Body of pancreas (tissue), 4 donors: Measurements from ENCODE around the gene NLGN2. TPM values are rescaled to one million over a fixed set of nuclear protein-coding genes. Genes with fewer than 3 reads are reported as not detected.

ENCODE experiments used
- ATAC-seq: fragments of 150-250 bp; one replicate; pipeline ENCODE4 v1.9.1; 2016
- DNase-seq, 4 donors: peaks; one replicate each; pipeline ENCODE4 v3.0.0-alpha.2; 2019
- H3K27ac ChIP-seq, 4 donors: fragments of 200-600 bp; sonication (generic); 1 replicate in 3 of 4; 2 replicates in 1 of 4; pipeline versions ENCODE4 v1.5.1 to v1.6.1; 2016 to 2019; ENCODE audit warnings: mild to moderate bottlenecking in 1 of 4, mixed read lengths in 1 of 4, moderate library complexity in 1 of 4
- H3K27me3 ChIP-seq, 2 donors: fragments of 200-600 bp; sonication (generic); one replicate each; pipeline ENCODE4 v1.6.0; 2016; ENCODE audit warnings: mild to moderate bottlenecking in 1 of 2
- H3K36me3 ChIP-seq, 2 donors: fragments of 200-600 bp; sonication (generic); replicated peaks in 1 of 2; 2 replicates each; pipeline ENCODE4 v1.5.1; 2016; ENCODE audit warnings: low read depth in 2 of 2; ENCODE audit not compliant: insufficient read depth in 1 of 2
- H3K4me1 ChIP-seq: fragments of 200-600 bp; sonication (generic); one replicate; pipeline ENCODE4 v1.6.0; 2016
- H3K4me3 ChIP-seq, 2 donors: fragments of 200-600 bp; sonication (generic); 1 replicate in 1 of 2; 2 replicates in 1 of 2; pipeline ENCODE4 v1.5.1; 2016 to 2019
- H3K9me3 ChIP-seq, 3 donors: fragments of 200-600 bp; sonication (generic); 1 replicate in 2 of 3; 2 replicates in 1 of 3; pipeline ENCODE4 v1.5.1; 2016
- POLR2A ChIP-seq, 3 donors: fragments of 450-650 bp; IDR thresholded peaks; one replicate each; pipeline ENCODE4 v1.6.1; 2016; ENCODE audit warnings: antibody characterized with exemption in 3 of 3, mild to moderate bottlenecking in 2 of 3
- WGBS, 2 donors: methylation state at CpG; one replicate each; pipeline ENCODE4 v1.1.5; 2017; 5-methylcytosine and 5-hydroxymethylcytosine counted together
- intact Hi-C: fragments of 100-400 bp; cut with DNase I; formaldehyde crosslinking; loops from one replicate; pipeline ENCODE4 v1.15.1; 2023
- total RNA-seq, 2 donors: library from RNA; depleted of rRNA; stranded (reverse); fragments of >200 nt; gene quantifications; one replicate each; pipeline ENCODE4 v1.1.0, GENCODE V29; 2016
- TF ChIP-seq, protein P1 (sequence below), 7 experiments: fragments of 450-650 bp in 4 of 7; fragments of 200-600 bp in 3 of 7; sonication (generic) in 3 of 7; IDR thresholded peaks; one replicate each; pipeline ENCODE4 v1.5.1; 2016 to 2019; ENCODE audit warnings: antibody characterized with exemption in 7 of 7

The NLGN2 gene
- total RNA-seq, 2 donors from 2014 or later, result 5.2 to 6.3 TPM

DNA sequence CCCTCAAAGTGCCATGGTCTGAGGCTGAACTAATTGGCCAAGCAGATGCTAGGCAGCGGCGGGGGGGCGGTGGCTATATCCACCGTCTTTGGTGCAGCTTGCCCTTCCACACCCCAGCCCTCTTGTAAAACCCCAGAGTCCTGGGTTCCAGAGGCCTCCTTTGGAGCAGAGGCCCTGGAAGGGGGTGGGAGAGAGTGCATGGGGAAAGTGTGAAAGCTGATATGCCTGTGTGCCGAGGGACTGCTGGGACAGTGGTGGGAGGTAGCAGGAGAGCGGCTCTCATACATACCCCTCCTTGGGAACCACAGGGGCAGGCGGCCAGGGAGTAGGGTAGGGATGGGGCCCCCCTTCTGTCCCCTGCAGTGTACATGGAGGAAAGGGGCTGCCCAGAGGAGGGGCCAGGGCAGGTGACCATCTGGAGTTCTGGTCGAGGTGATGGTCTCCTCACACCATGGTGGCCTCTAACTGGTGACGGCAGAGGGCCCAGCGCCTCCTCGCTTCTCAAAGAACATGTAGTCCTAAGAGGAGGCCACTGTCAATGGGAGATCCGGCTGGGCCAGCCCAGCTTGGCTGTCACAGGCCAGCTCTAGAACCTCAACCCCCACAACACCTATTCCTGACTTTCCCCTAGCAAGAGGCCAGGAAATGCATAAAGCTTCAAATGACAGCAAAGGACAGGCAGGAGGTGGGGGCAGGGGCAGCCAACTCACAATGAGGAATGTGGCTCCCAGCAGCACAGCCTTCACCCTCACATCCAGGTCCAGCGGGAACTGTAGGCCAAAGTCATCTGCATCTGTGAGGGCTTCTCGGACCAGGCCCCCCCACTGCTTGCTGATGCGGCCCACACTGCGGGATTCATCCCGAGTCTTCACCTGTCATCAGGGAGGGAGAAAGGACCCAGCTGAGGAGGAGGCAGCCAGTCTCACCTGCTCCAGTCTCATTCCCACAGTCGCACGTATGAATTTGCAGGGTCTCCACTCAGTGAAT is 17.4 kb upstream of the NLGN2 start:
- Histone ChIP-seq H3K27me3 (no peaks in the 10 kb centered on the region), H3K36me3 (peaks cover 0 to 6% of the 10 kb centered on the region in 2 donors), H3K27ac (no peak overlapping the region), H3K4me1 (peaks cover 19% of the 10 kb centered on the region), H3K4me3 (no peak overlapping the region), H3K9me3 (no peaks in the 10 kb centered on the region)
- DNase-seq (no peak), ATAC-seq (no peak)
- intact Hi-C loops, result no loop called here
- 87 to 94% methylated on average over 10 to 19 of the region's 19 CpGs for WGBS, 2 donors
- TF ChIP-seq POLR2A (IDR thresholded peaks at IDR 0.05), result no peak
- TF ChIP-seq, protein P1, sequence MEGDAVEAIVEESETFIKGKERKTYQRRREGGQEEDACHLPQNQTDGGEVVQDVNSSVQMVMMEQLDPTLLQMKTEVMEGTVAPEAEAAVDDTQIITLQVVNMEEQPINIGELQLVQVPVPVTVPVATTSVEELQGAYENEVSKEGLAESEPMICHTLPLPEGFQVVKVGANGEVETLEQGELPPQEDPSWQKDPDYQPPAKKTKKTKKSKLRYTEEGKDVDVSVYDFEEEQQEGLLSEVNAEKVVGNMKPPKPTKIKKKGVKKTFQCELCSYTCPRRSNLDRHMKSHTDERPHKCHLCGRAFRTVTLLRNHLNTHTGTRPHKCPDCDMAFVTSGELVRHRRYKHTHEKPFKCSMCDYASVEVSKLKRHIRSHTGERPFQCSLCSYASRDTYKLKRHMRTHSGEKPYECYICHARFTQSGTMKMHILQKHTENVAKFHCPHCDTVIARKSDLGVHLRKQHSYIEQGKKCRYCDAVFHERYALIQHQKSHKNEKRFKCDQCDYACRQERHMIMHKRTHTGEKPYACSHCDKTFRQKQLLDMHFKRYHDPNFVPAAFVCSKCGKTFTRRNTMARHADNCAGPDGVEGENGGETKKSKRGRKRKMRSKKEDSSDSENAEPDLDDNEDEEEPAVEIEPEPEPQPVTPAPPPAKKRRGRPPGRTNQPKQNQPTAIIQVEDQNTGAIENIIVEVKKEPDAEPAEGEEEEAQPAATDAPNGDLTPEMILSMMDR (IDR thresholded peaks at IDR 0.05), result no peak

DNA sequence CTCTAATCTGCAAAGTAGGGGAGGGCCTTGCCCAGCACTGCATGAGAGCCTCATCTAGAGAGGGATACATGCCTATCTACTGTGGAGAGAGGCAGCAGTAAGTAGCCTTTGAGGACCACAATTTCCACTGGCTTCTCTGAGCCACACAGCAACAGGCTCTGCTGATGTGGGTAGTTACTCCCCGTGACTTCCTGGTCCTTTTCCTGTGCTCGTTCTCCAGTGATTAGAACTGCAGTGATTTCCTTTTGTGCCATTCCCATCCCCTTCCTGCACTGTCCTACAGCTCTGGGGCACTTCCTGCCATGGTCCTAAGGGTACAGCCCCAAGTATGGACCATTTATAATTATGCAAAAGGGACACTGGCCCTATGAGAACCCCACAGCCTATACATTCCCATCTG is 16.3 kb upstream of the NLGN2 start:
- intact Hi-C loops, result no loop called here
- 55 to 93% methylated on average over 2 of the region's 2 CpGs for WGBS, 2 donors
- Histone ChIP-seq H3K4me3 (no peak overlapping the region), H3K36me3 (peaks cover 0 to 6% of the 10 kb centered on the region in 2 donors), H3K4me1 (peaks cover 20% of the 10 kb centered on the region), H3K27ac (no peak overlapping the region), H3K9me3 (no peaks in the 10 kb centered on the region), H3K27me3 (no peaks in the 10 kb centered on the region)
- DNase-seq, result no peak
- no peak for ATAC-seq
- TF ChIP-seq, protein P1 (IDR thresholded peaks at IDR 0.05), result no peak
- TF ChIP-seq POLR2A (IDR thresholded peaks at IDR 0.05), result no peak

DNA sequence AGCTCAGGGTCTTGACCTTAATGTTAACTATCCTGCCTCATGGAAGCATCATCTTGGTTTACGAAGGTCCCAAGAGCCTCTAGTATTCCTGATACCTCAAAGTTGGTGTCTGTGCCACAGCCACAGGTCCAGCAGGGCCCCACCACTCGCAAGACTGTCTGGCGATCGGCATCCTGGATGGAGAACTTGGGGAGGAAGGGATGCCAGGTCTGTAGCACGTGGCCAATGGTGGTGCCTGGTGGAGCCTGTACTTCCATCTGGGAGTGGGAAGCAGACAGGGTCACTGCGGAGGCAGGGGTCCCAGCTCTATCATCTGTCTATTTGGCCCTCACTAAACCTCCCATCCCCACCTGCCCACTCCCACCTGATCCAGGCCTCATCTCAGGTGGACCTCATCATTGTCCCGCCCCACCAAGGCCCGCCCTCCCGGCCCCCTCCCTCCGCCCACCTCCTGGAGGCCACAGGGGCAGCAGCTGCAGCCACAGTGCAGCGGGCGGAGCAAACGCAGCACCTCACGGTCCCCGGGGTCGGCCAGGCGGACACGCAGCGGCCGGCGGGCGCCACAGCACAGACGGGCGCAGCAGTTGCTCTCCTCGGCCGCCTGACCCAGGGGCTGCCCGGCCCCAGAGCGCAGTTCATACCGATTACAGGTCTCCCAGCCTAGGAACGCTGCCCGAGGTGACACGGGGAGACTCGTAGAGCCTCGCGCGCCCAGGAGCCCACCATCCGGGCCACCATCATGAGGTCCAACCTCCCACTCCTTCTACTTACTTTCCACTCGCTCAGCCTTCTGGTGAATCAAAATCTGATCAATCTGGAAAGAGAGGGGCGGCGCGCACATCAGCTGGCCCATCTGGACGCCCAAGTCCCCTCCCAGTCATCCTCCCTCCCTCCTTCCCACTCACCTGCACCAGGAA is 14.7 kb upstream of the NLGN2 start:
- H3K4me3 ChIP-seq, result no peak overlapping the region
- no peaks in the 10 kb centered on the region for H3K27me3 ChIP-seq
- no peak overlapping the region for H3K27ac ChIP-seq
- WGBS, 2 donors, result 73 to 86% methylated on average over 13 to 27 of the region's 42 CpGs
- no peak for TF ChIP-seq POLR2A (IDR thresholded peaks at IDR 0.05)
- TF ChIP-seq, protein P1 (IDR thresholded peaks at IDR 0.05), result no peak
- H3K4me1 ChIP-seq, result peaks cover 20% of the 10 kb centered on the region
- intact Hi-C loops, result no loop called here
- peaks cover 0 to 6% of the 10 kb centered on the region in 2 donors for H3K36me3 ChIP-seq
- no peaks in the 10 kb centered on the region for H3K9me3 ChIP-seq
- DNase-seq (no peak), ATAC-seq (no peak)

DNA sequence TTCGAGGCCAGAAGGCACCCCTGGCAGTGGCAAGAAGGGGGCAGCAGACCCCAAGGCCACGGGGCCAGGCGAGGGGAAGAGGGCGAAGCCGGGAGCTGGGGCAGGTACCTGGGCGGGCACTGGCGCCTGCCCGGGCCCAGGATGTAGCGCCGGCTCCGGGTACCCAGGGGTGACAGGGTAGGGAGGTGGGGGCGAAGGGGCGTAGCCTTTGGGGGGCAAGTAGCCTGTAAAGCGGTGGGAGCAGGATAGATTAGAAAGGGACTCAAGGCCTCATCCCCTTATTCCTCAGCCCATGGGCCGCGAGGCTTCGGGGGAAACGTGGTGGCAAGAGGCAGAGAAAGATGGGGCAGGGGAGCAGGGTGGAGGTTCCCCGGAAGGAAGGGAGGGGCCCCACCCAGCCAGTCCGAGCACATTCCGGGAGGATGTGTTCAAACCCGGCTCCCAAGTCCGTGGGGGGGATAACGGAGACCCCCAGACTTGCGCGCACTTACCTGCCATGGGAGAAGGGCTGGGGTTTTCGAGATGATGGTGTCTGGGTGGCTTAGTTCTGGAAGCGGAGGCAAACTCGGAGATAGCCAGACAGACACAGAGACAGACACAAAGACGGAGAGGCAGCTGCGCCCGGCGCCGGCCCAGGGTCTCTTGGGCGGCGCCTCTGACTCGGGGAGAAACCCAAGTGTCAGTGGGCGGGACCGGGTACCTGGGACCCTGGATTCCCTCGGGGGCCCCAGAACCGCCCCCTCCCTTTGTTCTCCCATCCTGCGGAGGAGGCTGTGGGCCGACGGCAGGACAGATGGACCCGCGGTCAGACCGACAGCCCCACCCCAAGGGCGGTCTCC is 13.8 kb upstream of the NLGN2 start:
- TF ChIP-seq, protein P1 (IDR thresholded peaks at IDR 0.05), result no peak
- TF ChIP-seq POLR2A (IDR thresholded peaks at IDR 0.05), result no peak
- peak in 1 of 4 donors; percentile 45 for DNase-seq
- WGBS, 2 donors, result 5 to 17% methylated on average over 30 to 41 of the region's 48 CpGs
- Histone ChIP-seq H3K36me3 (peaks cover 0 to 6% of the 10 kb centered on the region in 2 donors), H3K4me1 (peaks cover 20% of the 10 kb centered on the region), H3K27ac (peak overlapping the region; percentile 83 to 97 (median 95)), H3K27me3 (no peaks in the 10 kb centered on the region), H3K4me3 (peak overlapping the region in 1 of 2 donors; percentile 69), H3K9me3 (no peaks in the 10 kb centered on the region)
- intact Hi-C loops, result no loop called here
- ATAC-seq, result peak; percentile 9
